Measurements from ENCODE around the gene AUTS2.

AUTS2 gene

GRCh38 chr7:70298780-70299471 lies 700.7 kb downstream of the AUTS2 start:
- DNase-seq: no peak

GRCh38 chr7:70299472-70299807 lies 701.2 kb downstream of the AUTS2 start:
- no peak for DNase-seq

GRCh38 chr7:70301673-70302185 lies 703.5 kb downstream of the AUTS2 start:
- DNase-seq: no peak

- no peak for DNase-seq
Observed at GRCh38 chr7:70303309-70303708, 705.0 kb downstream of the AUTS2 start.

- DNase-seq: no peak
Observed at GRCh38 chr7:70303780-70304179, 705.5 kb downstream of the AUTS2 start.

- no peak for DNase-seq
Observed at GRCh38 chr7:70306173-70306572, 707.9 kb downstream of the AUTS2 start.

GRCh38 chr7:70307544-70308106 lies 709.4 kb downstream of the AUTS2 start:
- no peak for DNase-seq

- no peak for DNase-seq
Observed at GRCh38 chr7:70312336-70312735, 714.1 kb downstream of the AUTS2 start.

- no peak for DNase-seq
Observed at GRCh38 chr7:70313271-70313670, 715.0 kb downstream of the AUTS2 start.

- no peak for DNase-seq
Observed at GRCh38 chr7:70313687-70314086, 715.4 kb downstream of the AUTS2 start.

- DNase-seq: no peak
Observed at GRCh38 chr7:70314221-70314620, 715.9 kb downstream of the AUTS2 start.

- no peak for DNase-seq
Observed at GRCh38 chr7:70316745-70317144, 718.5 kb downstream of the AUTS2 start.

GRCh38 chr7:70317356-70317755 lies 719.1 kb downstream of the AUTS2 start:
- no peak for DNase-seq

- DNase-seq: no peak
Observed at GRCh38 chr7:70318511-70318910, 720.2 kb downstream of the AUTS2 start.

GRCh38 chr7:70319057-70319456 lies 720.8 kb downstream of the AUTS2 start:
- no peak for DNase-seq

GRCh38 chr7:70321016-70321590 lies 722.8 kb downstream of the AUTS2 start:
- no peak for DNase-seq

GRCh38 chr7:70322856-70323255 lies 724.6 kb downstream of the AUTS2 start:
- DNase-seq: no peak

- no peak for DNase-seq
Observed at GRCh38 chr7:70325509-70326101, 727.3 kb downstream of the AUTS2 start.

- DNase-seq: no peak
Observed at GRCh38 chr7:70334295-70334694, 736.0 kb downstream of the AUTS2 start.

- DNase-seq: no peak
Observed at GRCh38 chr7:70334871-70335270, 736.6 kb downstream of the AUTS2 start.

- no peak for DNase-seq
Observed at GRCh38 chr7:70336536-70336935, 738.3 kb downstream of the AUTS2 start.

- no peak for DNase-seq
Observed at GRCh38 chr7:70338015-70338414, 739.7 kb downstream of the AUTS2 start.

GRCh38 chr7:70340236-70340635 lies 742.0 kb downstream of the AUTS2 start:
- DNase-seq: no peak

GRCh38 chr7:70341446-70341845 lies 743.2 kb downstream of the AUTS2 start:
- no peak for DNase-seq

All from stimulated activated CD4-positive, alpha-beta T cell treated with anti-CD3 and anti-CD28 coated beads, Interleukin-4, amount 100 ng/mL, for 1 hour (primary cell).